ENCODE measurements around the gene ENTPD2.

The ENTPD2 gene

GRCh38 chr9:137018761-137019559 is 34.9 kb downstream of the ENTPD2 start (continued):
- no peak for TF ChIP-seq ZFP37 (tag by site-specific recombination; IDR thresholded peaks at IDR 0.05)

- CTCF ChIA-PET, result interaction anchor here (0.5 to 5.1 kb wide), 7 partner anchors 9 to 426 kb away, joined by 3 to 25 read pairs (median 3); no protein-coding TSS in a partner anchor
- TF ChIP-seq KLF1 (tag by site-specific recombination; IDR thresholded peaks at IDR 0.05), result peak; percentile 22; the same call in 1 of the 2 replicates
- no peak for TF ChIP-seq GFI1B (tag by site-specific recombination; IDR thresholded peaks at IDR 0.05)
- POLR2A ChIA-PET, result interaction anchor here (0.6 kb wide), 1 partner anchor 16 kb away, joined by 6 read pairs; no protein-coding TSS in a partner anchor
- Histone ChIP-seq H3K4me3 (ENCODE audit: low read depth, low read length) (no peak overlapping the region), H3K27ac (ENCODE audit: extremely low read depth, low read depth, low read length) (no peak overlapping the region), H3K4me1 (ENCODE audit: control insufficient read depth, insufficient read depth, low read length) (no peaks in the 10 kb centered on the region), H3K36me3 (ENCODE audit: control insufficient read depth in 2 of 2, insufficient read depth in 1 of 2, low read length in 2 of 2) (peaks cover 0 to 54% of the 10 kb centered on the region in 2 experiments; a peak in 1 of 3 replicates), H3K9me3 (ENCODE audit: control insufficient read depth, insufficient read depth, low read depth, low read length) (no peaks in the 10 kb centered on the region)
These were observed 35.9 kb downstream of the ENTPD2 start for GRCh38 chr9:137017791-137018497.

DNA sequence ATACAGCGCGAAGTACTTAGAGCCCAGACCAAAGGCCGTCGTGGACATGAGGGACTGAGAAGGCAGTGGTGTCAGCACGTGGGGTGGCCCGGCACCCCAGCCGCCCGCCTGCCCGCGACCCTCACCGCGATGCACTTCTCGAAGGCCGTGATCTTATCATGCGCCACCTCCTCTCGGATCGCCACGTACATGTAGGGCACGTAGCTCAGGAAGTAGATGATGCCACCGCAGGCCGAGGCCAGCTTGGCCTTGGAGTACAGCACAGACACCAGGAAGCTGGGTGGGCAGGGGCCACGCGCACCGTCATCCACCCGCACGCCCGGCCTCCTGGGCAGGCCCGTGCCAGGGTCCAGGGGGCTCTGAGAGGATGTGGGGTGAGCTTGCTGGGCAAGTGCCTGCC is 36.8 kb downstream of the ENTPD2 start:
- H3K4me1 ChIP-seq (ENCODE audit: control insufficient read depth, insufficient read depth, low read length), result no peaks in the 10 kb centered on the region
- H3K36me3 ChIP-seq (ENCODE audit: control insufficient read depth in 2 of 2, insufficient read depth in 1 of 2, low read length in 2 of 2), result peaks cover 0 to 55% of the 10 kb centered on the region in 2 experiments; a peak in 1 of 3 replicates
- POLR2A ChIA-PET, result interaction anchor here (0.6 kb wide), 1 partner anchor 17 kb away, joined by 6 read pairs; no protein-coding TSS in a partner anchor
- TF ChIP-seq ZNF549 (tag by site-specific recombination; IDR thresholded peaks at IDR 0.05), result no peak
- no peak for TF ChIP-seq SP2 (tag by site-specific recombination; IDR thresholded peaks at IDR 0.05)
- TF ChIP-seq ZNF292 (tag by site-specific recombination; IDR thresholded peaks at IDR 0.05; ENCODE audit: borderline replicate concordance, low read depth), result no peak
- TF ChIP-seq ZBTB21 (tag by site-specific recombination; IDR thresholded peaks at IDR 0.05), result no peak
- TF ChIP-seq KLF1 (tag by site-specific recombination; IDR thresholded peaks at IDR 0.05), result no peak
- TF ChIP-seq GLI4 (tag by site-specific recombination; IDR thresholded peaks at IDR 0.05), result no peak
- TF ChIP-seq, protein P1, sequence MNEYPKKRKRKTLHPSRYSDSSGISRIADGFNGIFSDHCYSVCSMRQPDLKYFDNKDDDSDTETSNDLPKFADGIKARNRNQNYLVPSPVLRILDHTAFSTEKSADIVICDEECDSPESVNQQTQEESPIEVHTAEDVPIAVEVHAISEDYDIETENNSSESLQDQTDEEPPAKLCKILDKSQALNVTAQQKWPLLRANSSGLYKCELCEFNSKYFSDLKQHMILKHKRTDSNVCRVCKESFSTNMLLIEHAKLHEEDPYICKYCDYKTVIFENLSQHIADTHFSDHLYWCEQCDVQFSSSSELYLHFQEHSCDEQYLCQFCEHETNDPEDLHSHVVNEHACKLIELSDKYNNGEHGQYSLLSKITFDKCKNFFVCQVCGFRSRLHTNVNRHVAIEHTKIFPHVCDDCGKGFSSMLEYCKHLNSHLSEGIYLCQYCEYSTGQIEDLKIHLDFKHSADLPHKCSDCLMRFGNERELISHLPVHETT (tag by site-specific recombination; IDR thresholded peaks at IDR 0.05), result no peak
- H3K27ac ChIP-seq (ENCODE audit: extremely low read depth, low read depth, low read length), result no peak overlapping the region
- no peaks in the 10 kb centered on the region for H3K9me3 ChIP-seq (ENCODE audit: control insufficient read depth, insufficient read depth, low read depth, low read length)
- H3K4me3 ChIP-seq (ENCODE audit: low read depth, low read length), result no peak overlapping the region
- CTCF ChIA-PET, result interaction anchor here (0.5 to 5.1 kb wide), 2 partner anchors 10 to 12 kb away, joined by 3 to 25 read pairs; no protein-coding TSS in a partner anchor

DNA sequence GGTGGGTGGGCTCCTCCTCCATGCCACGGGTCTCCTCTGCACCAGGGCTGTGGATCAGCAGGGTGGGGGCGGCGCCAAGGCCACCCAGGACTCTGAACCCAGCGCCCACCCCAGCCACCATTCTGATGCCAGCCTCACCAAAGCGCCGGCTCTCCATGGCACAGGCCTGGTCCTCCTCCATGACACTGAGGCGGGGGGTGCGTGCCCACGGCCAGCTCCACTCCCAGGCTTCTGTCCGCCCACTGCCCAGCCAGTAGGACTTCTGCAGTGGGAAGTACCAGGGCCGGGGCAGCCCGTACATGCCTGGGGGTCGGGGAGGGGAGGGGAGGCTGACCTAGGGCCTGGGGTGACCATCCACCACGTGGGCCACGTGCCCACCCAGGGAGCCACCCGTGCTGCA is 37.4 kb downstream of the ENTPD2 start:
- POLR2A ChIA-PET, result no interaction called here
- CTCF ChIA-PET, result interaction anchor here (0.6 to 1.8 kb wide), 3 partner anchors 13 to 106 kb away, joined by 3 to 4 read pairs (median 3); no protein-coding TSS in a partner anchor
- no peak overlapping the region for H3K4me3 ChIP-seq (ENCODE audit: low read depth, low read length)

GRCh38 chr9:137015976-137016375 is 37.9 kb downstream of the ENTPD2 start:
- H3K36me3 ChIP-seq (ENCODE audit: control insufficient read depth in 2 of 2, insufficient read depth in 1 of 2, low read length in 2 of 2), result peaks cover 0 to 59% of the 10 kb centered on the region in 2 experiments; a peak in 1 of 3 replicates
- H3K4me3 ChIP-seq (ENCODE audit: low read depth, low read length), result no peak overlapping the region
- H3K9me3 ChIP-seq (ENCODE audit: control insufficient read depth, insufficient read depth, low read depth, low read length), result no peaks in the 10 kb centered on the region
- no peaks in the 10 kb centered on the region for H3K4me1 ChIP-seq (ENCODE audit: control insufficient read depth, insufficient read depth, low read length)
- no peak for TF ChIP-seq ZNF174 (tag by site-specific recombination; IDR thresholded peaks at IDR 0.05)
- TF ChIP-seq KLF8 (tag by site-specific recombination; IDR thresholded peaks at IDR 0.05), result 0 out of 2 replicates have a peak, but pooled peaks have one; percentile 16
- TF ChIP-seq KLF1 (tag by site-specific recombination; IDR thresholded peaks at IDR 0.05), result peak; percentile 65; the same call in 1 of the 2 replicates
- CTCF ChIA-PET, result interaction anchor here (0.6 to 1.8 kb wide), 4 partner anchors 10 to 105 kb away, joined by 3 to 6 read pairs (median 4); no protein-coding TSS in a partner anchor
- H3K27ac ChIP-seq (ENCODE audit: extremely low read depth, low read depth, low read length), result no peak overlapping the region
- POLR2A ChIA-PET, result no interaction called here

More for the DNA sequence above, 37.4 kb downstream of the ENTPD2 start:
- H3K27ac ChIP-seq (ENCODE audit: extremely low read depth, low read depth, low read length), result no peak overlapping the region
- no peaks in the 10 kb centered on the region for H3K4me1 ChIP-seq (ENCODE audit: control insufficient read depth, insufficient read depth, low read length)
- TF ChIP-seq ZNF560 (tag by site-specific recombination; IDR thresholded peaks at IDR 0.05; ENCODE audit: borderline replicate concordance) (no peak), KLF1 (tag by site-specific recombination; IDR thresholded peaks at IDR 0.05) (no peak), ZSCAN16 (tag by site-specific recombination; IDR thresholded peaks at IDR 0.05) (no peak), ZFHX2 (tag by site-specific recombination; conservative IDR thresholded peaks at IDR 0.05) (peak; percentile 37; the same call in 1 of the 2 replicates)
- no peaks in the 10 kb centered on the region for H3K9me3 ChIP-seq (ENCODE audit: control insufficient read depth, insufficient read depth, low read depth, low read length)
- H3K36me3 ChIP-seq (ENCODE audit: control insufficient read depth in 2 of 2, insufficient read depth in 1 of 2, low read length in 2 of 2), result peaks cover 0 to 58% of the 10 kb centered on the region in 2 experiments; a peak in 1 of 3 replicates
